Endodermal cell (in vitro differentiated cells): ENCODE data around the gene DAPK2. TPM values are rescaled to one million over a fixed set of nuclear protein-coding genes. Genes with fewer than 3 reads are reported as not detected.

ENCODE experiments used
- DNase-seq: peaks from one replicate; pipeline ENCODE4 v3.0.0-alpha.2; 2017
- H3K27ac ChIP-seq: 2 replicates; pipeline ENCODE4 v1.5.1; 2013; ENCODE audit warnings: mild to moderate bottlenecking, low read depth, low read length, moderate library complexity
- H3K27me3 ChIP-seq: 2 replicates; pipeline ENCODE4 v1.6.1; 2013; ENCODE audit warnings: mild to moderate bottlenecking, low read length, moderate library complexity; ENCODE audit not compliant: insufficient read depth, control insufficient read depth, poor library complexity, severe bottlenecking
- H3K36me3 ChIP-seq: 2 replicates; pipeline ENCODE4 v1.7.0; 2013; ENCODE audit warnings: mild to moderate bottlenecking, low read length, moderate library complexity; ENCODE audit not compliant: control insufficient read depth, insufficient read depth
- H3K4me1 ChIP-seq: one replicate; pipeline ENCODE4 v1.7.0; 2013; ENCODE audit warnings: low read length; ENCODE audit not compliant: control insufficient read depth, insufficient read depth
- H3K4me3 ChIP-seq: 2 replicates; pipeline ENCODE4 v1.5.1; 2013; ENCODE audit warnings: mild to moderate bottlenecking, low read length, moderate library complexity
- H3K9ac ChIP-seq: 2 replicates; pipeline ENCODE4 v1.6.1; 2013; ENCODE audit warnings: mild to moderate bottlenecking, low read length, moderate library complexity; ENCODE audit not compliant: poor library complexity, severe bottlenecking; ENCODE audit errors: extremely low read depth
- H3K9me3 ChIP-seq: 2 replicates; pipeline ENCODE4 v1.6.1; 2013; ENCODE audit warnings: mild to moderate bottlenecking, low read length, moderate library complexity; ENCODE audit not compliant: control insufficient read depth
- H3K27ac Mint-ChIP-seq: 2 replicates; pipeline ENCODE4 v1.8.0; 2020; ENCODE audit warnings: mixed read lengths
- H3K27me3 Mint-ChIP-seq: 2 replicates; pipeline ENCODE4 v1.8.0; 2021; ENCODE audit warnings: mild to moderate bottlenecking, mixed read lengths; ENCODE audit not compliant: insufficient read depth
- H3K36me3 Mint-ChIP-seq: 2 replicates; pipeline ENCODE4 v1.8.0; 2020; ENCODE audit warnings: low read depth, mixed read lengths
- H3K4me1 Mint-ChIP-seq: 2 replicates; pipeline ENCODE4 v1.8.0; 2020; ENCODE audit warnings: mixed read lengths
- H3K4me3 Mint-ChIP-seq: 2 replicates; pipeline ENCODE4 v1.8.0; 2020; ENCODE audit warnings: mild to moderate bottlenecking, moderate library complexity, mixed read lengths
- H3K9me3 Mint-ChIP-seq: 2 replicates; pipeline ENCODE4 v1.8.0; 2020; ENCODE audit warnings: mild to moderate bottlenecking, mixed read lengths
- WGBS, 2 experiments: methylation state at CpG; one replicate each; pipeline versions ENCODE4 v1.1.5 to v1.1.7; 2013; ENCODE audit warnings: missing lambda C conversion rate in 2 of 2, mixed read lengths in 1 of 2; ENCODE audit not compliant: insufficient coverage in 1 of 2, insufficient read length in 1 of 2; 5-methylcytosine and 5-hydroxymethylcytosine counted together
- total RNA-seq, 2 donors: library from RNA; stranded (reverse); fragmentation: NEBNext Ultra II Directional in 1 of 2; extraction: Animal tissue kit (Norgen Biotek cat#: 25700) in 1 of 2; gene quantifications; 2 replicates in 1 of 2; 3 replicates in 1 of 2; pipeline ENCODE4 v1.2.1, GENCODE V29; 2021
- TF ChIP-seq, protein P1 (sequence below): fragments of 200-600 bp; sonication (generic); conservative IDR thresholded peaks from 2 replicates; pipeline ENCODE4 v1.5.0; 2021; ENCODE audit warnings: antibody characterized with exemption, mild to moderate bottlenecking

The DAPK2 gene
- total RNA-seq, 2 donors from 2014 or later, result 2.4 to 2.6 TPM

- WGBS, 2 experiments, result 92 to 93% methylated on average over 2 to 9 of the region's 9 CpGs
These were observed 100.4 kb downstream of the DAPK2 start for GRCh38 chr15:63945838-63946298.

DNA sequence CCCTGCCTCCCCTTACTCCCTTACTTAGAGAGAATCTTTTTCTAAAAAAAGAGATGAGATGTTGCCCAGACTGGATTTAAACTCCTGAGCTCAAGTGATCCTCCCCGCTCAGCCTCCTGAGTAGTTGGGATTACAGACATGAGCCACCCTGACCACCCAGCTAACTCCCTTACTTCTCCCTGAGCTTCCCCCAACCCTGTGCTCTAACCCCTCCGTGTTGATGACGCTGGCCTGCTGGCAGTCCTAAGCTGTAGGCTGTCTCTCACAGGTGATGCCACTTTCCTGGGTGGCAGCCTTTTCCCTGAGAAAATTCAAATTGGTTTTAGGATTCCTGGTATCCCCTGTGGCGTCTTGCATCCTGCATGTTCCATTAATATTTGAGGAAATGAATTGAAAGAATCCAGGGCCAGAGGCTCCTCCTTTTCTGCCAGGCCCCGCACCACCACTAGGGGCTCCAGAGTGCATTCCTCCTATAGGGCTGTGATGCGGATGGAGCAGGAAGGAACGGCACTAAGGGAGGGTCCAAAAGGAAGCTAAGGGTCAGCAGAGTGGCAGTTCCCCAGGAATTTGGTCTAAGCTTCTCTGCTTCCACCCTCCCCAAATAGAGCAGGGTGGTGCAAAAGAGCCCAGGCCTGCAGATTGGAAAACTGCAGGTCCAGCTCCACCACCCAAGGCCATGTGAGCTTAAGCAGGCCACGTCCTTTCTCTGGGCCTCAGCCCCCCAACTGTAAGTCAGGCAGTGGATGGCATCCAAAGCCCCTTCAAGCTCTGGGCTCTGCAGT is 101.1 kb downstream of the DAPK2 start:
- peak; percentile 93 for DNase-seq
- H3K4me3 Mint-ChIP-seq, result no peak overlapping the region
- Histone ChIP-seq H3K9ac (no peak overlapping the region), H3K36me3 (no peaks in the 10 kb centered on the region), H3K4me3 (no peak overlapping the region), H3K27me3 (no peaks in the 10 kb centered on the region), H3K27ac (no peak overlapping the region), H3K4me1 (no peaks in the 10 kb centered on the region), H3K9me3 (no peaks in the 10 kb centered on the region)
- TF ChIP-seq, protein P1, sequence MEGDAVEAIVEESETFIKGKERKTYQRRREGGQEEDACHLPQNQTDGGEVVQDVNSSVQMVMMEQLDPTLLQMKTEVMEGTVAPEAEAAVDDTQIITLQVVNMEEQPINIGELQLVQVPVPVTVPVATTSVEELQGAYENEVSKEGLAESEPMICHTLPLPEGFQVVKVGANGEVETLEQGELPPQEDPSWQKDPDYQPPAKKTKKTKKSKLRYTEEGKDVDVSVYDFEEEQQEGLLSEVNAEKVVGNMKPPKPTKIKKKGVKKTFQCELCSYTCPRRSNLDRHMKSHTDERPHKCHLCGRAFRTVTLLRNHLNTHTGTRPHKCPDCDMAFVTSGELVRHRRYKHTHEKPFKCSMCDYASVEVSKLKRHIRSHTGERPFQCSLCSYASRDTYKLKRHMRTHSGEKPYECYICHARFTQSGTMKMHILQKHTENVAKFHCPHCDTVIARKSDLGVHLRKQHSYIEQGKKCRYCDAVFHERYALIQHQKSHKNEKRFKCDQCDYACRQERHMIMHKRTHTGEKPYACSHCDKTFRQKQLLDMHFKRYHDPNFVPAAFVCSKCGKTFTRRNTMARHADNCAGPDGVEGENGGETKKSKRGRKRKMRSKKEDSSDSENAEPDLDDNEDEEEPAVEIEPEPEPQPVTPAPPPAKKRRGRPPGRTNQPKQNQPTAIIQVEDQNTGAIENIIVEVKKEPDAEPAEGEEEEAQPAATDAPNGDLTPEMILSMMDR, result peak; percentile 94
- H3K27ac Mint-ChIP-seq, result no peak overlapping the region
- H3K27me3 Mint-ChIP-seq, result no peaks in the 10 kb centered on the region
- WGBS, 2 experiments, result 62 to 84% methylated on average over 5 to 8 of the region's 8 CpGs
- no peaks in the 10 kb centered on the region for H3K9me3 Mint-ChIP-seq
- H3K4me1 Mint-ChIP-seq, result peaks cover 6% of the 10 kb centered on the region
- H3K36me3 Mint-ChIP-seq, result no peaks in the 10 kb centered on the region

More at GRCh38 chr15:63945838-63946298, 100.4 kb downstream of the DAPK2 start:
- TF ChIP-seq, protein P1, result no peak
- no peaks in the 10 kb centered on the region for H3K4me1 ChIP-seq
- Mint-ChIP-seq H3K27ac (no peak overlapping the region), H3K4me3 (no peak overlapping the region), H3K9me3 (no peaks in the 10 kb centered on the region), H3K27me3 (no peaks in the 10 kb centered on the region), H3K4me1 (peaks cover 6% of the 10 kb centered on the region), H3K36me3 (no peaks in the 10 kb centered on the region)
- H3K9me3 ChIP-seq, result no peaks in the 10 kb centered on the region
- no peak overlapping the region for H3K27ac ChIP-seq
- no peak overlapping the region for H3K9ac ChIP-seq
- peak; percentile 62 for DNase-seq
- H3K27me3 ChIP-seq, result no peaks in the 10 kb centered on the region
- H3K4me3 ChIP-seq, result no peak overlapping the region
- H3K36me3 ChIP-seq, result no peaks in the 10 kb centered on the region

GRCh38 chr15:63944681-63944955 is 101.7 kb downstream of the DAPK2 start:
- no peak overlapping the region for H3K27ac Mint-ChIP-seq
- H3K9ac ChIP-seq, result no peak overlapping the region
- H3K4me3 Mint-ChIP-seq, result no peak overlapping the region
- H3K4me1 ChIP-seq, result no peaks in the 10 kb centered on the region
- no peaks in the 10 kb centered on the region for H3K27me3 ChIP-seq
- H3K27ac ChIP-seq, result no peak overlapping the region
- WGBS, 2 experiments, result 79 to 80% methylated on average over 1 to 3 of the region's 3 CpGs
- no peaks in the 10 kb centered on the region for H3K36me3 Mint-ChIP-seq
- H3K27me3 Mint-ChIP-seq, result no peaks in the 10 kb centered on the region
- no peaks in the 10 kb centered on the region for H3K9me3 ChIP-seq
- TF ChIP-seq, protein P1, result no peak
- H3K4me1 Mint-ChIP-seq, result peaks cover 6% of the 10 kb centered on the region
- H3K36me3 ChIP-seq, result no peaks in the 10 kb centered on the region
- DNase-seq, result no peak
- H3K9me3 Mint-ChIP-seq, result no peaks in the 10 kb centered on the region
- H3K4me3 ChIP-seq, result no peak overlapping the region
